HG03064 (cell line): ENCODE results near the gene GDAP2.
"Not testable (repeated sequence)": the region's sequence is repeated elsewhere in the genome, so short reads cannot be mapped to it uniquely, and the experiment has no call there.

Experiments
- ATAC-seq: cut with Tn5 transposase; IDR thresholded peaks from one replicate; pipeline ENCODE4 v1.9.1; 2021; ENCODE audit warnings: low read depth; ENCODE audit not compliant: unreplicated experiment

Gene GDAP2, protein sequence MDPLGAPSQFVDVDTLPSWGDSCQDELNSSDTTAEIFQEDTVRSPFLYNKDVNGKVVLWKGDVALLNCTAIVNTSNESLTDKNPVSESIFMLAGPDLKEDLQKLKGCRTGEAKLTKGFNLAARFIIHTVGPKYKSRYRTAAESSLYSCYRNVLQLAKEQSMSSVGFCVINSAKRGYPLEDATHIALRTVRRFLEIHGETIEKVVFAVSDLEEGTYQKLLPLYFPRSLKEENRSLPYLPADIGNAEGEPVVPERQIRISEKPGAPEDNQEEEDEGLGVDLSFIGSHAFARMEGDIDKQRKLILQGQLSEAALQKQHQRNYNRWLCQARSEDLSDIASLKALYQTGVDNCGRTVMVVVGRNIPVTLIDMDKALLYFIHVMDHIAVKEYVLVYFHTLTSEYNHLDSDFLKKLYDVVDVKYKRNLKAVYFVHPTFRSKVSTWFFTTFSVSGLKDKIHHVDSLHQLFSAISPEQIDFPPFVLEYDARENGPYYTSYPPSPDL

DNA sequence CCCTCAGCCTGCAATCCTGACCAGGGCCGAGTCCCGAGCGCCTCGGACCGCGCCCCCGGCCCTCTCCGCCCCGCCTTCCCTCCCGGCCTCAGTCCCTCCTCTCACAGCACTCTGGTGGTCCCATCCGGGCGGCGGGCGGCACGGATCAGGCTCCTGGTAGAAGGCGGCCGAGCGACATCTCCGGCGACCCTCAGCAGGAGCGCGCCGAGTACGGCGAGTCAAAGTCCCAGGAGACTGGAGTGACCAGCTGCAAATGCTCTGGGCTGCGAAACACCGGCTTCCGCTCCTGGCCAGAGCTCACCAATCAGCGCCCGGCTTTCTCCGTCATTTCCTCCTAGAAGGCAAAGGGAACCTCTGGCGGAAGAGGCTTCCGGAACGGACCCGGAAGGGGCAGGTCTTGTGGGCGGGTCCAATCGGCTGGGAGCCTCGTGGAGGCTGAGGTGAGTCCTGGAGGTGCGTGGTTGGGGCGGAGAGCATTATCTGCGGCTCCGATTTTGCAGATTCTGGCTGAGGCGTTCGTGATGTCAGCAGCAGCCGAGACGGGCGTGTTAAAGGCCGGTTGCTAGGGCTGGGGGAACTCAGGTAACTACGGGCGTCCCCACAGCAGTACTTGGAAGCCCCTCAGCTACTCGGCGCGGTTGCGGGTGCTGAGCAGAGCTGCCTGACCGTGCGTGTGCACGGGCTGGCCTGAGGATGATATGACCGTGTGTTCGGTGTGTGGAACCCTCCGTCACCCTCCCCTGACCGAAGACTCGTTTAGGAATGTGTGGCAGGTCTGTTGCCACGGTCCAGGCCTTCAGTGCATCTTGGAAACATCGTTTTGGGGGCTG is at the start of gene GDAP2, which contains the start of gene WDR3:
Gene GDAP2, minus strand, starts transcription at position 279 of the 830 bp plus-strand sequence. CDS start 9,264 bp downstream, outside the sequence.
Gene WDR3, plus strand, starts transcription at position 397 of the 830 bp plus-strand sequence. CDS start 3,581 bp downstream, outside the sequence.
- ATAC-seq: peak; percentile 95

DNA sequence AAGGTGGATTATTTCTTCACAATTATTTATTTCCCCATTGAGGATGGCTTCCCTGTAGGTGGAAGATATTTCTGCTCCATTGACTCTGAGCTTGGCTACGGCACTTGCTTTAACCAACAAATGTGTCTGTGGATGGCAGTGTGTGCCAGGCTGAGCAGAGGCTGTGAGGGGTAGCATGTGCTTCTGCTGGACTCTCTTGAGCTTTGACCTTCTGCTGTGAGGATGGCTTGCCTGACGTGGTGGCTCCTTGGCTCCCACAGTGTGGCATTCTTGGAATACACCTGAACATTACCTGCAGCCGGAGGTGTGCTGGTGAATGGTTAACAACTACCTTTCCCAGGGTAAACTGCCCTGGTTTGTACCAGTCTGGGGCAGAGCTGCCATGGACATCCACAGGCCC is 47.0 kb upstream of the GDAP2 start:
- ATAC-seq: no peak

DNA sequence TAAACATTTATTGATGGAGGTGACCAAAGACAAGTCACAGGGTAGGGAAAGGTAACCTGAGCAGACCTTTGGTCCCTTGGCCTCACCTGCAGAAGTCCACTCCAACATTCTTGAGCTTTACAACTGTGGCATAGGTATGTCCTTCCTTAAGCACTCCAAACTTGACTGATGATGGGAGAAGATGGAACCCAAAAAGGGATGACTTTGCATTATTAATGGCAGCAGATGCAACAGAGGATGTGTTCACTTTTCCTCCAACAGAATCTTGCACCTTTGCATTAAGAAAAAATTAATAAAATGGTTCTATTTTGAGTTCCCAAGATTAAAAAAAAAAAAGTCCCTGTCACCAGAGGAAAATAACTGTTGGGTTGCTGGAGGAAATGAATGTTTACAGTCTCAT is 42.4 kb upstream of the GDAP2 start:
- ATAC-seq: no peak

DNA sequence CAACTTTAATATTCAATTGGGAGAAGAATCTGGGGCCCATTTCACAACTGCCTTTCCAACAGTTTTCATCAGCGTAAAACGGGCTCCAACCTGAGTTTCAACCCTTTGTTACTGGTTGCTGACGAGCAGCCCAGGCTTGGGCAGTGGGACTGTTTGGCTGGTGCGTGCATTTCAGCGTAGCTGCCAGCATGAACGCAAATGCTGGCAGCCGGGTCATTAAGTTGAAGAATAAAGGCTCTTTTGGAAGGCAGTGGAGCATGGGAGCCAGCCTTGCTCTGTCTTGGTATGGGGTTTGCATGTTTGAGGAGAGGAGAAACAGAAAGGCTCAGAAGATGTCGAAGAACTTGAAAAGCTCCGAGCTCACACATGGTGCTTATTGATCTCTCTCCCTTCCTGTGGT is 40.8 kb upstream of the GDAP2 start:
- ATAC-seq: no peak

DNA sequence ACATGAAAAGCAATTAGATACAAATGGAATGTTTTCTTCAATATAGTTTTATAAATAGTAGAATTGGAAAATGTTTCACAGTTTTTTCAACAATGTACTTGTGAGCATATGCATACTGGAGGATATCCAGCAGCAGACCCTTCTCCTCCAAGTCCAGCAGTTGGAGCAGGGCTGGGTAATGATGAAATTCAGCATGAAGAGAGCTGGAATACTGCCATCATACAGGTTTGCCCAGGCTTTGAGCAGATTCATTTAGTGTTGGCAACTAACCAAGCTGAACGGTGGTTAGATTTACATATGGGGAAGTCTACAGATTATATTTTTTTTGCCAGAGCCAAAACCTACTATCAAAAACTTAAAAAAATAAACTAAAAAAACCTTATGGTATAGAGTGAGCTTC is 38.5 kb upstream of the GDAP2 start:
- ATAC-seq: no peak

DNA sequence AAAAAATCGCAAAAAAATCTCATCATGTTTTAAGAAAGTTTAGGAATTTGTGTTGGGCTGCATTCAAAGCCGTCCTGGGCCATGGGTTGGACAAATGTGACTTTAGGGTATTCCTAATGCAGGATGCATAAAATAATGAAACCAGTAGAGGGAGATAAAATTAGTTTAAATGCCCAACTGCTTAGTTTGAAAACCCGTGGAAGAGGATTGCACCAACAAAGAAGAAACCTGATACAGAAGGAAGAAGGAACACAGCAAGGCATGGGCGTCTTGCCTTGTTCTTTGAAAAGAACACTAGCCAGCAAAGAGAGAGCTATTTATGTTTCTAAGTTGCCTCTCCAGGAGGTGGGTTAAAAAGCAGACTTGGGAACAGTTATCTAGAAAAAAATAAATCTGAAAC is 38.1 kb upstream of the GDAP2 start:
- no peak for ATAC-seq

DNA sequence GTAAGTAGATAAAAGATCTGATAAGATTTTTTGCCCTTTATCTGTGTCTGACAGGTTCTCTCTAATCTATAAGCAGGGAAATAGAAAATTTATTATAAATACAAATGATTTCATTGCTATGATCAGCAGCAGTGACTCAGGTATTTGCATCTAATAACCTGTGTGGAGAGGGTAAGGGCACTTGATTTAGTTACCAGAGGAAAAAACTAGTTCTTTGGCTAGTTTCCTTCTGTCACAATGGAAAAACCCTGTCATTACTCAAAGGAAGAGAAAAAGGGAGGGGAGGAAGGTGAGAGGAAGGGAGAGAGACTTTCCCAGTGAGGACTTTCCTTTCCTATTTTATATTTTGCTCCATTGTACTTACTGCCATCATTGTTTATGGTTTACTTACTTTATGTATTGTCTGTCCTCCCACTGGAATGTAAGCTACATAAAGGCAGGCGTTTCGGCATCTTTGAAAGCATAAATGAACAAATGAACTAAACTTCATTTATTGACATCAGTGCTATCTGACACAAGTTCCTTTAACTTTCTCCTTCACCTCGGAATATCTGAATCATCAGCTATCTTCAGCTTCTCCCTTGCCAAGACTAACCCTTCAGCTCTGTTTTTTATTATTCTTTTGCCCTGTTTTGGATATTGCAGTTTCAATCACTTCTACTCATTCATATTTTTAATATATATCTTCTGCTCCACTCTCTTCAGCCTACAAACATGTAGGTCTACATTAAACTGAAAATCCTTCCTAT is 35.0 kb upstream of the GDAP2 start:
- ATAC-seq: no peak

DNA sequence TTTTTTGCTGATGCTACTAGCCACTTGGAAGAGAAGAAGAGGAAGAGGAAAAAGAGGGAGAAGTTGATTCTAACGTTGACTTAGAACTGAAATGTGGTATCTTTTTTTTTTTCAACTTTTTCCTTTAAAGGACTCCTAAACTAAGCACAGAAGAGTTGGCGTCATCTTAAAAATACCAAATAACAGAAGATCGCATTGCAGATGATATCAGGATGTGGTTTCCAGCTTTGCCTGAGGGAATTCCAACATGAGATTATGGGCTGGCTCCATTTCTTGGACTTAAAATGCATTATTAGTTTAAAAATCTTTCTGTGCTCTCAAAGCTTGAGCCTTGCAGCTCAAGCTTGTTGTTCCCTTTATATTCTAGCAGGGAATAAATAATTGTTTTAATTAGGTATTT is 29.9 kb upstream of the GDAP2 start:
- ATAC-seq: no peak

DNA sequence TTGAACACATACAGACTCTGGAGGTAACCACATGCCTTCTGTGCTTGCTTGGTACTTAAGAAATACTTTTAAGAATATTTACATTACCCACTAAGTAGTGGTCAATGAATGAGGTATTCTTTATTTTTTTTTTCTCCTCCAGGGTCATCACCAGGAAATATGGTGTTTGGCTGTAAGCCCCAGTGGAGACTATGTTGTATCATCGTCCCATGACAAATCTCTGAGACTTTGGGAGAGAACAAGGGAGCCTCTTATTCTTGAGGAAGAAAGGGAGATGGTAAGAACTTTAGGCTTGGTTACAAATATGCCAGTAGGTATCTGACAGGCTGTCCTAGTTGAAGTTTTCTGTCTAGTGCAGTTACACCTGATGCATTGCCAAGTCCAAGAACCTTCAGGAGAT is 23.0 kb upstream of the GDAP2 start:
- ATAC-seq: no peak

DNA sequence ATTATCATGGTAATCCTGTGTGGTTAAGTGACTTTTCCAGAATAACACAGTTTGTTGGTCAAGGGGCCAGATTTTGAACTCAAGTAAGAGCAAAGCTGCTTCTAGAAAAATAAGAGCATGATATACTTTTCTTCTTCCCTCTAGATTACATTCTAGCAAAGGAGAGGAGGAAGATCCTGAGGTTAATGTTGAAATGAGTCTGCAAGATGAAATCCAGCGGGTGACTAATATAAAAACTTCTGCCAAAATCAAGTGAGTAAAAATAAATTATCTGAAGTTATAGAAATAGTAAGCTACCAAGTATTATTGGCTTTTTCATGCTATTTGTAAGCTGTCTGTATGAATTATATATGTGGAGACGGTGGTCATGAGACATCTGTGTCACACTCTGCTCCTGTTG is 12.9 kb upstream of the GDAP2 start:
- no peak for ATAC-seq

DNA sequence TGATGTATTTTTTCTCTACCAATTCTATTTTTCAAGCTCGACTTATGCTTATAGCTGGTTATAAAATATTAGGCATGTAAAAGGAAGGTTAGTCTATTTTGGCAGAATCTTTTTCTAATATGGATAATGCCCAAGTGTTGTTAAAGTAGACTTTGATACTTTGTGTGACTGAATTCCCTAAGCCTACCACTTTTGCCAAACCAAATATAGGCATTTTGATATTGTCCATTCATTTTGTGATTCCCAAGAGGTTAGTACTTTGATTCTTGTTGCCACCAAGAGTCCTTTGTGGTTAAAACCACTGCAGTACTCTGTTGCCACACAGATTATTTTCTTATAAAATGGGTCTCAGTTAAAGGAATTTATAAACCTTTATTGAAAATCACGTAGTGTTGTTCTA is 4.3 kb upstream of the GDAP2 start:
- no peak for ATAC-seq

DNA sequence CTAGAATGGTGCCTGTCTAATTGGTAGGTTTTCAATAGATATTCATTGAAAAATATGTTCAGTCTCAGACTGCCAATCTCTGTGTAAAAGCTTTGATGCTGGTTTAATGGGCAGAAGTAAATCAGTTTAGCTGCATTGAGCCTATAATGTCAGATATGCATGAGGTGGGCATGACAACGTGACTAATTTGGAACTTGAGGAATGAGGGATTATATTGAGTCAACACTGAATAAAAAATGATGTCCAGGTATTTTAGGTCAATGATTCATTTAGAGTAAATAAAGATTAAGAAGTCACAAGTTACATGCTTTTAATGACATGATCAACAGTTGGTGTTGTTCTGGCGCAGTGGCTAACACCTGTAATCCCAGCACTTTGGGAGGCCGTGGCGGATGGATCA is 3.2 kb upstream of the GDAP2 start:
- no peak for ATAC-seq

DNA sequence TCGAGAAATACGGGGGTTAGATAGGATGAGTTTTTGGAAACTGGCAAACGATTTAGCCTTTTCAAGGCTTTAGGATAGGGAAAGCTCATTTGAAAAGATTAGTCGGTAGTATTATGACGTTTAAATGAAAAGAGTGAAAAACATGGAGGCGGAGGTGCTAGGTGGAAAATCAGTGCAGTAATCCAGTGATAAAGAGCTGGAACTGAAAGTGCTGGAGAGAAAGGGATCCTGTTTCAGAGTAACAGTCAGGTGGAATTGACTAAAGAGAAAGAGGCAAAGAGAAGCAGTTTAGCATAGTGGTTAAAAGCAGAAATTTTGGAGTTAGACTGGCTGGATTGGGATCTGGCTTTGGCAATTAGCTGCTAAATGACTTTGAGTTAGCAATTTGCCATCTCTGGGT is 1.1 kb upstream of the GDAP2 start:
- ATAC-seq: no peak

DNA sequence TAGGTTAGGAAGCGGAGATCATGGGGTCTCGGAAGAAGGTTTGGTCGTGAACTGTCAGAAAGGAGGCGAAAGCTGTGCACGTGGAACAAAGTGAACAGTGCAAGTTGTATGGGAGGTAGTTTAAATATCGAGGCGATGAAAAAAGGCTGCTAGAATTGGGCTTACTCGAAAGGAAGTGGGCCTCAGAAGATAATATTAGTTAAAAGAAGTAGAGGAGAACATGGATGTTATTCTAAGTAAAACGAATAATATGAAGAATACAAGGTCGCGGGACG is 689 bp upstream of the GDAP2 start:
- no peak for ATAC-seq

DNA sequence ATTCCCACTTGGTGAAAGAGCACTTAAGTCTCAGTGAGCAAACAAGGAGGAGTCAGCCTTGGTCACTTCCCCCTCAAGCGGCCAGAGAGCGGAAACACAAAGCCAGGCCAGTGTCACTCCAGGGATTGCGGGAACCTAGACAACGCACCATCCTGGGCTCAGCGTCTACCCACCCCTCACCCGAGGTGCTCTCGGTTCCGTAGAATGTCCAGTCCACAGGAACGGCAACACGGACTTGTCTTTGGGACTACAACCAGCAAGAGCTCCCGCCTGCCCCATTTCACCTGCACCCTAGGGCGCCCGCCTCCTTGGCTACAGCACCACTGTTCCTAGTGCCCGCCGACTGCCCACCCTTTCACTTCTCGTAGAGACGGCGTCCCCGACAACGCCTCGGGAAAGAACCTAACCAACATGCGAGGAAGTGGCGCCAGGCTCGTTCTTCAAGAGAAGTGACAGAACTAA is 509 bp downstream of the GDAP2 start:
- ATAC-seq: peak; percentile 44

DNA sequence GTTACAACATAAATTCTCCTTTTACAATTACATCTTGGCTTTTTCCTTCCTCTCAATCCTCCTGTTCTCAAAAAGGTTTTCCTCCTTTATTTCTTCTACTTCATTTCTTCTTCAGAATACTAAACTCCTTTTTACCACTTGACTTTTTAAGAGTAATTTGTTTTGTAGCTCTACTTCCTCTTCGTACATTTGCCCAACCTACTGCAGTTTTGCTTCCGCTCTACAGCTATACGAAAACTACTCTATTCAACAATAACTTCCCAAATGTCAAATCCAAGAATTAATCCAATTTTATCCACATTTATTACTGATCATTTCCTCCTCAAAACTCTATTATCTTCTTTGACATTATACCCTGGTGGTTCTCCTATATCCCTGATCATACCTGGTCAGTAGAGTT is 3.4 kb downstream of the GDAP2 start:
- no peak for ATAC-seq

DNA sequence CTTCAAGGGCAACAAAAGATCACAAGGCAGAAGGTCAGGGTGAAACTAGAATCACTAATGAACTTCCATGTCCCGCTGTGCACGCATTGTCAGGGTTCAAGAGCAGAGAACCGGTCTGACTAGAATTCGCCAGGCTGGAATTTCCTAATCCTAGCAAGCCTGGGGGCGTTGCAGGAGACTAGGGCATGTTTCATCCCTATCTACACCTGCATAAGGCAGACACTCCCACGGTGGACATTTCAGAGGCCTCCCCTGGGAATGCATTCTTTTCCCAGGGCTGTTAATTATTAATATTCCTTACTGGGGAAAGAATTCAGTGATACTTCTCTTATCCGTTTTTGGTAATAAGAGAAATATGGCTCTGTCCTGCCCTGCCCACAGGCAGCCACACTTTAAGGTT is 6.7 kb downstream of the GDAP2 start:
- not testable (repeated sequence) for ATAC-seq

DNA sequence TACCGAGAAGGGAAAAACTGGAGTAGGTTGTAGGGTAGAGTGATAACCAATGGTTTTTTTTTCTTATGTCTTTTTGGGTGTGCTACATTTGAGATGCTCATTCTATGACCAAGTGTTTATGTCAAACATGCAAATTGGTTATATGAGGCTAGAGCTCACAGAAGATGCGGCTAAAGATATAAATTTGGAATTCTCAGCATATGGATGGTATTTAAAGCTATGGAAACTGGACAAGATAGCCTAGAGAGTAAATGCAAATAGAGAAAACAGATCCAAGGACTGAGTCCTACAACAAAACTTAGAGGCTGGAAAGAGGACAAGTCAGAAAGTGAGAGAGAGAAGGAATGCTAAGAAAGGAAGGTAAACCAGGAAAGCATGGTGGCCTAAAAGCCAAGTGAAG is 7.4 kb downstream of the GDAP2 start:
- no peak for ATAC-seq

DNA sequence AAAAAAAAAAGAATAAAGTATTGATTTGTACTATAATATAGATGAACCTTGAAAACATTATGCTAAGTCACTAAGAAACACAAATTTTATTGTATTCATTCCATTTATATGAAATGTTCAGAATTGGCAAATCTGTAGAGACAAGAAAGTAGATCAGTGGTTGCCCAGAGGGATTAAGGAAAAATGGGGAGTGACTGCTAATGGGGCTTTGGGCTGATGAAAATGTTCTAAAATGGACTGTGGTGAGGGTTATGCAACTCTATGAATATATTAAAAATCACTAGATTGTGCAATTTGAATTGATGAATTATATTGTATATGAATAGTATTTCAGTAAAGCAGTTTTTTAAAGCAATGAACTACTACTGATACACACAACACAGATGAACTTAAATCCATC is 10.0 kb downstream of the GDAP2 start:
- ATAC-seq: no peak

DNA sequence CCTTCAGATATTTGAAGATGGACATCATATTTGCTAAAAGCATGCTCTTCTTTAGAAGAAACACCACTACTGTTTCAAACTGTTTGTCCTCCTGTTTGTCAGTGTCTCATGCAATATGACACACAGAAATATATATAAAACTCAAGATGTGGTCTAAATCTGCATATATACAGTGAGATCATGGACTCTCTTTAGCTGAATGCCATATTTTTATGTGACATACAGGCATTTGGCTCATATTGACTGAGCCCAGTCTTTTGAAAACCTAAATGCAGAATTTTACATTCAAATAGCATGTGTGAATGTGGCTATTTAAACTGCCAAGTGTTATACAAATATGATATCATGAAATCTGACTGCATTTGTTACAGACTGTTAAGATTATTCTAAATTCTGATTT is 18.4 kb downstream of the GDAP2 start:
- no peak for ATAC-seq

DNA sequence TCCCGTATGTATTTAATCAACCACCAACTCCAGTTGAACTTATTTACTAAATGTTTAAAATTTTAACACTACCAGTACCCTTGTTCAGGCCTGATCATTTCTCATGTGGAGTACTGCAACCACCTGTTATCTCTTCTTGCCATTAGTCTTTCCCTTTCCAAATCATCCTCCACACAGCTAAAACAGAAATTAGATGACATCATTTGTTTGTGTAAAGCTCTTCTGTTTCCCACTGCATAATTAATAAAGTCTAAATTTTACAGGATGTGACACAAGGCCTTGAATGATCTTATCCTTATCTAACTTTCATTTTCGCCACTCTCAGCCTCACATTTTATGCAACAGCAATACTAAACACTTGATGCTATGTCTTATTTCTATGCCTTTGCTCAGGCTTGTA is 24.4 kb downstream of the GDAP2 start:
- ATAC-seq: no peak
